ENCODE results near the gene KCNE4. TPM values are rescaled to one million over a fixed set of nuclear protein-coding genes. Genes with fewer than 3 reads are reported as not detected.

Gene KCNE4
- total RNA-seq, 1 experiment from 2014 or later = not detected

- no peak for TF ChIP-seq CTCF (conservative IDR thresholded peaks at IDR 0.05; ENCODE audit: low read depth, low read length)
- TF ChIP-seq EZH2 (IDR thresholded peaks at IDR 0.05; ENCODE audit: low read length, unreplicated experiment) = no peak
- TF ChIP-seq EZH2phosphoT487 (IDR thresholded peaks at IDR 0.05; ENCODE audit: borderline replicate concordance, low read length) = no peak
- no peaks in the 10 kb centered on the region for H3K4me1 ChIP-seq (ENCODE audit: insufficient read depth, low read length)
- no peak overlapping the region for H3K4me2 ChIP-seq (ENCODE audit: low read length)
- no peaks in the 10 kb centered on the region for H3K36me3 ChIP-seq (ENCODE audit: low read depth, low read length)
- no peaks in the 10 kb centered on the region for H3F3A ChIP-seq (ENCODE audit: low read length, unreplicated experiment)
- intact Hi-C loops (cut with micrococcal nuclease) = no loop called here
- H3K4me3 ChIP-seq (ENCODE audit: low read length) = no peak overlapping the region
- ChIA-PET CTCF (interaction anchor here (1.0 to 1.3 kb wide), 3 partner anchors 119 to 130 kb away, joined by 5 to 11 read pairs (median 8); no protein-coding TSS in a partner anchor), POLR2A (ENCODE audit: unreplicated experiment) (no interaction called here)
- no peaks in the 10 kb centered on the region for H4K20me1 ChIP-seq (ENCODE audit: low read length)
- peaks cover 17% of the 10 kb centered on the region; the same call in 1 of the 2 replicates for H3K27me3 ChIP-seq (ENCODE audit: low read length)
- no TSS peak for BruUV-seq (replicated peaks)
- H3K27ac ChIP-seq (ENCODE audit: low read length) = no peak overlapping the region
- DNase-seq (no peak), ATAC-seq (peak; percentile 21; the same call in 1 of the 2 replicates)
- H3K9me3 ChIP-seq (ENCODE audit: low read length) = no peaks in the 10 kb centered on the region
- H3K9me2 ChIP-seq (replicated peaks; ENCODE audit: low read length) = no peaks in the 10 kb centered on the region
- no peaks in the 10 kb centered on the region for H3K79me2 ChIP-seq (ENCODE audit: low read length)
- H3K9ac ChIP-seq (ENCODE audit: low read length) = no peak overlapping the region
- no peak overlapping the region for H2AFZ ChIP-seq (ENCODE audit: low read length)
Measured at GRCh38 chr2:223102040-223102400, 50.0 kb downstream of the KCNE4 start.

GRCh38 chr2:223102450-223102849 is 50.5 kb downstream of the KCNE4 start:
- H3K36me3 ChIP-seq (ENCODE audit: low read depth, low read length) = no peaks in the 10 kb centered on the region
- BruUV-seq (replicated peaks) = no TSS peak

More at GRCh38 chr2:223102450-223102849, 50.5 kb downstream of the KCNE4 start:
- Histone ChIP-seq H3K4me1 (ENCODE audit: insufficient read depth, low read length) (no peaks in the 10 kb centered on the region), H2AFZ (ENCODE audit: low read length) (no peak overlapping the region), H3K27me3 (ENCODE audit: low read length) (peaks cover 19% of the 10 kb centered on the region; the same call in 1 of the 2 replicates), H3K9me3 (ENCODE audit: low read length) (no peaks in the 10 kb centered on the region), H3K79me2 (ENCODE audit: low read length) (no peaks in the 10 kb centered on the region), H3K4me3 (ENCODE audit: low read length) (no peak overlapping the region), H3K9ac (ENCODE audit: low read length) (no peak overlapping the region), H3K4me2 (ENCODE audit: low read length) (no peak overlapping the region), H4K20me1 (ENCODE audit: low read length) (no peaks in the 10 kb centered on the region), H3K9me2 (replicated peaks; ENCODE audit: low read length) (no peaks in the 10 kb centered on the region), H3K27ac (ENCODE audit: low read length) (no peak overlapping the region), H3F3A (ENCODE audit: low read length, unreplicated experiment) (no peaks in the 10 kb centered on the region)
- TF ChIP-seq EZH2phosphoT487 (IDR thresholded peaks at IDR 0.05; ENCODE audit: borderline replicate concordance, low read length) (no peak), EZH2 (IDR thresholded peaks at IDR 0.05; ENCODE audit: low read length, unreplicated experiment) (no peak), CTCF (conservative IDR thresholded peaks at IDR 0.05; ENCODE audit: low read depth, low read length) (no peak)
- ATAC-seq (no peak), DNase-seq (no peak)
- ChIA-PET POLR2A (ENCODE audit: unreplicated experiment) (no interaction called here), CTCF (interaction anchor here (1.3 kb wide), 1 partner anchor 131 kb away, joined by 8 read pairs; no protein-coding TSS in a partner anchor)
- intact Hi-C loops (cut with micrococcal nuclease) = no loop called here

All from PC-3 (cell line).